Esophagus muscularis mucosa (tissue), 4 donors: ENCODE results near the gene TRIM14. TPM values are rescaled to one million over a fixed set of nuclear protein-coding genes. Genes with fewer than 3 reads are reported as not detected.

Experiments used
- DNase-seq: peaks from one replicate; pipeline ENCODE4 v3.0.0-alpha.2; 2017; ENCODE audit errors: extremely low spot score
- H3K27ac ChIP-seq, 4 donors: fragments of 200-600 bp; sonication (generic); replicated peaks in 1 of 4; 1 replicate in 3 of 4; 2 replicates in 1 of 4; pipeline ENCODE4 v1.5.1; 2016 to 2019; ENCODE audit warnings: mild to moderate bottlenecking in 1 of 4
- H3K27me3 ChIP-seq, 4 donors: fragments of 200-600 bp; sonication (generic); one replicate each; pipeline versions ENCODE4 v1.5.1 to v1.6.0; 2016 to 2019
- H3K36me3 ChIP-seq, 4 donors: fragments of 200-600 bp; sonication (generic); one replicate each; pipeline ENCODE4 v1.5.1; 2016 to 2019
- H3K4me1 ChIP-seq, 4 donors: fragments of 200-600 bp; sonication (generic); one replicate each; pipeline ENCODE4 v1.5.1; 2016 to 2019
- H3K4me3 ChIP-seq, 4 donors: fragments of 200-600 bp; sonication (generic); 1 replicate in 2 of 4; 2 replicates in 2 of 4; pipeline ENCODE4 v1.5.1; 2016 to 2019; ENCODE audit warnings: mild to moderate bottlenecking in 4 of 4, moderate library complexity in 1 of 4
- H3K9me3 ChIP-seq, 4 donors: fragments of 200-600 bp; sonication (generic); 1 replicate in 3 of 4; 2 replicates in 1 of 4; pipeline ENCODE4 v1.5.1; 2016 to 2019
- EP300 ChIP-seq: sonication (generic); formaldehyde crosslinking; IDR thresholded peaks from one replicate; pipeline ENCODE4 v1.6.1; 2017; ENCODE audit warnings: antibody characterized with exemption
- POLR2A ChIP-seq: fragments of 450-650 bp; IDR thresholded peaks from one replicate; pipeline ENCODE4 v1.6.1; 2017; ENCODE audit warnings: antibody characterized with exemption, moderate library complexity, mild to moderate bottlenecking, low read depth
- POLR2AphosphoS5 ChIP-seq, 2 donors: sonication (generic); formaldehyde crosslinking; IDR thresholded peaks; one replicate each; pipeline ENCODE4 v1.6.1; 2017; ENCODE audit warnings: antibody characterized with exemption in 2 of 2
- WGBS: methylation state at CpG from one replicate; pipeline ENCODE4 v1.1.5; 2018; 5-methylcytosine and 5-hydroxymethylcytosine counted together
- intact Hi-C: fragments of 100-400 bp; cut with DNase I; formaldehyde crosslinking; loops from one replicate; pipeline ENCODE4 v1.15.1; 2023
- total RNA-seq, 4 donors: library from RNA; depleted of rRNA; stranded (reverse); fragments of >200 nt; gene quantifications; one replicate each; pipeline versions ENCODE4 v1.1.0 to v1.2.1, GENCODE V29; 2016
- TF ChIP-seq, protein P1 (sequence below), 3 experiments: fragments of 200-600 bp in 2 of 3; fragments of 450-650 bp in 1 of 3; sonication (generic) in 2 of 3; IDR thresholded peaks; one replicate each; pipeline ENCODE4 v1.5.1; 2017 to 2019; ENCODE audit warnings: antibody characterized with exemption in 3 of 3, mild to moderate bottlenecking in 2 of 3, moderate library complexity in 1 of 3

TRIM14 gene
- total RNA-seq, 4 donors from 2014 or later, result 6.1 to 14.9 (median 11.2) TPM

DNA sequence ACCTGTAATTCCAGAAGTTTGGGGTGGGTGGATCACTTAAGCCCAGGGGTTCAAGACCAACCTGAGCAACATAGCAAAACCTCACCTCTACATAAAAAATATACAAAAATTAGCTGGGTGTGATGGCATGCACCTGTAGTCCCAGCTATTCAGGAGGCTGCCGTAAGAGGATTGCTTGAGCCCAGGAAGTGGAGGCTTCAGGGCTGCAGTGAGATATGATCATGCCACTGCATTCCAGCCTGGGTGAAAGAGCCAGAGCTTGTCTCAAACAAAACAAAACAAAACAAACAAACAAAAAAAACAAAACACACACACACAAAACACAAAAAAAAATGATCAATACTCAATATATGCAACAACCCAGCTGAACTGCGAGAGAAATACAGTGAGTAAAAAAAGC lies 29.5 kb upstream of the TRIM14 start:
- DNase-seq, result no peak
- intact Hi-C loops, result no loop called here
- no peaks in the 10 kb centered on the region for H3K4me1 ChIP-seq
- H3K27me3 ChIP-seq, result peaks cover 0 to 3% (median 0%) of the 10 kb centered on the region in 4 donors
- 91% methylated on average over 2 of the region's 2 CpGs for WGBS
- H3K27ac ChIP-seq, result no peak overlapping the region
- H3K4me3 ChIP-seq, result no peak overlapping the region
- H3K9me3 ChIP-seq, result no peaks in the 10 kb centered on the region
- no peaks in the 10 kb centered on the region for H3K36me3 ChIP-seq
- TF ChIP-seq, protein P1, sequence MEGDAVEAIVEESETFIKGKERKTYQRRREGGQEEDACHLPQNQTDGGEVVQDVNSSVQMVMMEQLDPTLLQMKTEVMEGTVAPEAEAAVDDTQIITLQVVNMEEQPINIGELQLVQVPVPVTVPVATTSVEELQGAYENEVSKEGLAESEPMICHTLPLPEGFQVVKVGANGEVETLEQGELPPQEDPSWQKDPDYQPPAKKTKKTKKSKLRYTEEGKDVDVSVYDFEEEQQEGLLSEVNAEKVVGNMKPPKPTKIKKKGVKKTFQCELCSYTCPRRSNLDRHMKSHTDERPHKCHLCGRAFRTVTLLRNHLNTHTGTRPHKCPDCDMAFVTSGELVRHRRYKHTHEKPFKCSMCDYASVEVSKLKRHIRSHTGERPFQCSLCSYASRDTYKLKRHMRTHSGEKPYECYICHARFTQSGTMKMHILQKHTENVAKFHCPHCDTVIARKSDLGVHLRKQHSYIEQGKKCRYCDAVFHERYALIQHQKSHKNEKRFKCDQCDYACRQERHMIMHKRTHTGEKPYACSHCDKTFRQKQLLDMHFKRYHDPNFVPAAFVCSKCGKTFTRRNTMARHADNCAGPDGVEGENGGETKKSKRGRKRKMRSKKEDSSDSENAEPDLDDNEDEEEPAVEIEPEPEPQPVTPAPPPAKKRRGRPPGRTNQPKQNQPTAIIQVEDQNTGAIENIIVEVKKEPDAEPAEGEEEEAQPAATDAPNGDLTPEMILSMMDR (IDR thresholded peaks at IDR 0.05), result no peak
- TF ChIP-seq EP300 (no peak), POLR2A (no peak), POLR2AphosphoS5 (IDR thresholded peaks at IDR 0.05) (no peak)

DNA sequence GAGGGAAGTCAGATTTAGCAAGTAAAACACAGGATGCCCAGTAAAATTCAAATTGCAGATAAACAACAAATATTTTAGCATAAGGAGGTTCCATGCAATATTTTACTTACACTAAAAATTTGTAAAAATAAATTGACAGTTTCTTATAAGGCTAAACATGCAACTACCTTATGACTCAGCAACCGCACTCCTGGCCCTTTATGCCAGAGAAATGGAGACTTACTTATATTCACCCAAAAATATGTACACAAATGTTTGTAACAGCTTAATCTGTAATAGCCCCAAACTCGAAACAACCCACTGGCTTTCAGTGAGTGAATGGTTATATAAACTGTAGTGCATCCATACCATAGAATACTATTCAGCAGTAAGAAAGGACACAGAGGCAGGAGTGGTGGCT lies 28.6 kb upstream of the TRIM14 start:
- TF ChIP-seq POLR2AphosphoS5 (IDR thresholded peaks at IDR 0.05), result no peak
- no peak for DNase-seq
- H3K27ac ChIP-seq, result no peak overlapping the region
- intact Hi-C loops, result no loop called here
- no peaks in the 10 kb centered on the region for H3K9me3 ChIP-seq
- H3K36me3 ChIP-seq, result no peaks in the 10 kb centered on the region
- no peak overlapping the region for H3K4me3 ChIP-seq
- WGBS, result 93% methylated on average over 2 of the region's 2 CpGs
- no peaks in the 10 kb centered on the region for H3K4me1 ChIP-seq
- peaks cover 0 to 3% (median 0%) of the 10 kb centered on the region in 4 donors for H3K27me3 ChIP-seq

DNA sequence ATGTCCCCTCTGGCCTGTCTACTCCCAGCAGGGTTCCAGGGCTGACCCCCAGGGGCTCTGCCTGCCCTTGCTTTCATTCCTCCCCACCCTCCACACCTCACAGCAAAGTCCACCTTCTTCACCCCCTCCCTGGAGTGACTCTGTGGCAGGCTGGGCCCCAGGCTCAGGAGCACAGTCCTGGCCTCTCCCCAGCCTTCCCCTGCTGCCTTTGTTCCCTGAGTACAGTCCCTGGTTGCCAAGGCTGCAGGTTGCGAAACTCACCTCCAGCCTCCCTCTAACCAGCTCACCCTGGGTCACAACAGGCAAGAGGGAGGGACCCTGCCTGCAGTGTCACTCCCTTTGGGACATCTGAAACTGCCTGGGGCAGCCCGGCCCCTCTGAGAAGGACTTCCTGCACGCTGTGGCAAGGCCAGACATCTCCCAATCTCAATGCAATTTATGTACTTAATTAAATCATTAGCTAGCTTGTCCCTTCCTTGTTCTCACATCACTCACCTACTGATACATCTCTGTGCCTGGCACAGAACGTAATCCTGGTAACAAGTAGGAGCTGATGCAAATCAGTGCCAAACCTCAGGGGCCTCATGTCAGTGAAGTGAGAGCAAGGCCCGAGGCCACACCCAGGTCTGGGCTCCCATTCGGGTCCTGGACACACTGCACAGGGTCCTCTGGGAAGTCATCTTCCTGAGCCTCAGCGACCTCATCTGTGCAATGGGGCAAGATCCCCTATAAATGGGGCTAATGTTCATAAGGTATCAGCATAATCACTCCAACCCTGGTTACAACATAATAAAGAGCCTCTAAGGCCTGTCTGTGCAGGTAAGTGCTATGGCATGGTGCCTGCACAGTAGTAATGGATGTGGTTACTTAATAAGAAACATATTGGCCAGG lies 27.3 kb upstream of the TRIM14 start:
- Histone ChIP-seq H3K36me3 (no peaks in the 10 kb centered on the region), H3K27ac (no peak overlapping the region), H3K9me3 (no peaks in the 10 kb centered on the region), H3K4me1 (no peaks in the 10 kb centered on the region), H3K27me3 (peaks cover 0 to 3% (median 0%) of the 10 kb centered on the region in 4 donors), H3K4me3 (no peak overlapping the region)
- intact Hi-C loops, result no loop called here
- TF ChIP-seq, protein P1 (IDR thresholded peaks at IDR 0.05), result no peak
- TF ChIP-seq EP300 (no peak), POLR2AphosphoS5 (IDR thresholded peaks at IDR 0.05) (no peak), POLR2A (no peak)
- no peak for DNase-seq
- 77% methylated on average over 7 of the region's 7 CpGs for WGBS

DNA sequence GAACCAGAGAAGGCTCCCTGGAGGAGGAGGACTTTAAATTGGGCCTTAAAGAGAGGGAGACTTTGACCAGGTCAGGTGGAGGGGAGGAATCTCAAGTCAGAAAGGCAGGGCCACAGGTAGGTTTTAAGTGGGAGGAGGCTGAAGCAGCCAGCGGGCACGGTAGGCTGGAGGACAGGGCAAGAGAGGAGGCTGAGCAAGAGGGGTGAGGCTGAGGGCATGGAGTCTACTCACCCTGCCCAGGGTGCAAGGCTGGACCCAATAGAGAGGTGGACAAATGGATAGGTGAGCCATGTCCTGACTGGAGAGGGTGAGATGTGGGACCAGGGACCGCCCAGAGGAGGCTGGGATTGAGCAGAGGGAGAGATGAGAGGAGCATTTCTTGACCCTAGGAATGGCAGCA lies 25.6 kb upstream of the TRIM14 start:
- intact Hi-C loops, result no loop called here
- H3K4me3 ChIP-seq, result no peak overlapping the region
- no peaks in the 10 kb centered on the region for H3K36me3 ChIP-seq
- H3K27me3 ChIP-seq, result peaks cover 0 to 3% (median 0%) of the 10 kb centered on the region in 4 donors
- H3K9me3 ChIP-seq, result no peaks in the 10 kb centered on the region
- no peaks in the 10 kb centered on the region for H3K4me1 ChIP-seq
- DNase-seq, result no peak
- TF ChIP-seq POLR2A, result no peak
- TF ChIP-seq, protein P1 (IDR thresholded peaks at IDR 0.05), result no peak
- TF ChIP-seq POLR2AphosphoS5 (IDR thresholded peaks at IDR 0.05), result no peak
- TF ChIP-seq EP300, result no peak
- H3K27ac ChIP-seq, result no peak overlapping the region
- 59% methylated on average over 3 of the region's 3 CpGs for WGBS

DNA sequence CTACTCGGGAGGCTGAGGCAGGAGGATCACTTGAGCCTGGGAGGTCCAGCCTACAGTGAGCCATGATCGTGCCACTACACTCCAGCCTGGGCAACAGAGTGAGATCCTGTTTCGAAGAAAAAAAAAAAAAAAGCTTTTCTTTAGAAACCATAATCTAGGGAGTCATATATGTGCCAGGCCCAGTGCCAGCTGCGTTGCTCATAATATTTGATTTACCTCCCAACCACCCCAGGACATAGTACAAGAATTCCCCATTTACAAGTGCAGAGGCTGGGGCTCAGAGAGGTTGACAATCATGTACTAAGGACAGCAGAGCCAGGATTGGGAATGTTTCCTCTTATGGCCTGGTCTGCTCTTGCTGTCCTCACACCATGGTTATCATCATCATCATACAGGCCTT lies 25.1 kb upstream of the TRIM14 start:
- intact Hi-C loops, result no loop called here
- H3K36me3 ChIP-seq, result no peaks in the 10 kb centered on the region
- no peak overlapping the region for H3K4me3 ChIP-seq
- no peaks in the 10 kb centered on the region for H3K4me1 ChIP-seq
- WGBS, result 89% methylated on average over 4 of the region's 4 CpGs
- no peaks in the 10 kb centered on the region for H3K9me3 ChIP-seq
- H3K27me3 ChIP-seq, result peaks cover 0 to 3% (median 0%) of the 10 kb centered on the region in 4 donors
- no peak overlapping the region for H3K27ac ChIP-seq
- DNase-seq, result no peak
- no peak for TF ChIP-seq EP300
- TF ChIP-seq POLR2AphosphoS5 (IDR thresholded peaks at IDR 0.05), result no peak
- TF ChIP-seq, protein P1 (IDR thresholded peaks at IDR 0.05), result no peak
- TF ChIP-seq POLR2A, result no peak
